ENCODE results near the gene SEC22C.

Gene SEC22C

DNA sequence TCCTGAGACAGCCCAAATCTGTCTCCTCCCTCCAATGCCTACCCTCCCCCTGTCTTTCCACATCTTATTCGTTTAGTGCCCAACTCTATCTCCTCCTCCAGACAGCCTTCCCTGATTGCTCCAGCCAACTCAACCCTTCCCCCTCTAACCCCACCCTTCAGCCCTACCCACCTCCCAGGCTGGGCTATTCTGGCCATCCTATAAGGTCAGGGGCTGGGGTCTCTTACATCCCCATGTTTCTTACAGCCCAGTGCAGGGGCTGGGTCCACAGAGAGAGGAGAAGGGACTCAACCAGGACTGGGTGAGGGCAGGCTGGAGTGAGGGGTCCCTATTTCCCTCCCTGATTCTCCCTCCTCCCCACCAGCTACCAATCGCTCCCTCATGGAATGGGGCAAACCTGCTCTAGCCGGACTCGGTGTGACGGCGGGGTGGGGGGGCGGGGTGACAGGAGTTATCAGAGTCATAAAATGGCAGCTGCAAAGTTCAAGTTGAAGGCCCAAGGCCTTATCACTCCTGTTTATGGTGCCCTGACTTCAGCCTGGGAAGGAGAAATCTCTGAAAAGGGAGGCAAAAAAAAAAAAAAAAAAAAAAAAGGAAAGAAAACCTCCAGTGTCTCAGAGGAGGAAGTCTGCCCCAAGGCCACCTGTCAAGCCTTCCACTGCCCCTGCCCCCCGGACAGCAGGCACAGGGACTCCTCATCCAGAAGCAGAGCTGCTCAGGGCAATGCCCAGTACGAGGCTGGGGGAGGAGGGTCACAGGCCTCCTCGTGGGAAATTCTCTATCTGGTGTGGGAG, 77.2 kb downstream of the SEC22C start:
- Histone ChIP-seq H3K9ac (ENCODE audit: low read length) (no peak overlapping the region), H3K27me3 (ENCODE audit: control insufficient read depth, insufficient read depth, low read length) (peaks cover 14% of the 10 kb centered on the region), H3K4me1 (ENCODE audit: control insufficient read depth, insufficient read depth, low read length) (no peaks in the 10 kb centered on the region), H3K27ac (ENCODE audit: low read depth, low read length) (no peak overlapping the region), H3K36me3 (ENCODE audit: control insufficient read depth, insufficient read depth, low read length) (no peaks in the 10 kb centered on the region), H3K4me3 (ENCODE audit: low read length) (no peak overlapping the region)

DNA sequence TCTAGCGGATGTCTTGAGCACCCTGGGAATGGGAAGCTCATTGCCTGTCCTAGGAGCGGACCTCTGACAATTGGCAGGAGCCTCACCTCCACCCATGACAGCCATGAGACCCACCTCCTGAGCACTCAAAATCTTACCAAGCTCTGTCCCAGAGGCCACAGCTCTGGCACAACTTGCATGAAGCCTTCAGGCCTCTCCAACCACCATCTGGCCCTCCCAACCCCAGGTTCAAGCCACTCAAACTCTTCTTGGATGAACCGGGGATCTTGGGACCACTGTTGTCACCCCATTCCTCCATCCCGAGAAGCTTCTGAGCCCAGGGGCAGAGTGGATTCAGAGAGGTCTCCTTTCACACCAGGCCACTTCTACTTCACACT, 77.8 kb downstream of the SEC22C start:
- no peaks in the 10 kb centered on the region for H3K36me3 ChIP-seq (ENCODE audit: control insufficient read depth, insufficient read depth, low read length)
- H3K27me3 ChIP-seq (ENCODE audit: control insufficient read depth, insufficient read depth, low read length), result peaks cover 16% of the 10 kb centered on the region
- H3K27ac ChIP-seq (ENCODE audit: low read depth, low read length), result no peak overlapping the region
- no peak overlapping the region for H3K4me3 ChIP-seq (ENCODE audit: low read length)
- H3K4me1 ChIP-seq (ENCODE audit: control insufficient read depth, insufficient read depth, low read length), result no peaks in the 10 kb centered on the region
- no peak overlapping the region for H3K9ac ChIP-seq (ENCODE audit: low read length)

DNA sequence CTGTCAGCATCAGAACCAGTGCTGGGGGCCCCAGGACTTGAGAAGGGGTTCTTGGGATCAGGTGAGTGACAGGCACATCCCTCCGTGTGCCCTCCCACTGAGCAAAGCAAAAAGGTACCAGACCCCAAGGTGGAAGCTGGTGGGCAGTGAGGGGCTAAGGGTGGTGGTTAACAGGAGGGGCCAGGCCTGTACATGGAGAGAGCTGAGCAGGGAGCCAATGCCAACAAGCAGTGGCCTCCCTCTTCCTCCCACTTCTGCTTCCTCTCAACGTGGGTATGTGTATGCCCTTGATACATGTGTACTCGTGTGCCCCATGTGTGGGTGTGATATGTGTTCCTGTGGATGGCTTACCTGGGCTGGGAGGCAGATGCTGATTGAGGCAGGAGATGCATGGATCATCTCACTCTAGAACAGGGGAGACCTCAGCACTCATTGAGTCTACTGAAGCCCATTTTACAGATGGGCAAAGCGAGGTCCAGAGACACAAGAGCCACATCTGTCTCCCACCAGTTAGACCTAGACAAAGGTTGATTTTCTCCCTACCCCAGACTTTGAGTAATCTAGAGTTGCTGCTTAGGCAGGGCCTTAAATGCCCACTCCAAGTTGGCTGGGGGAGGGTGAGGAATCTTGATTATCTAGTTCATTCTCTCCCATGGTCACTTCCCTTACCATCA, 78.4 kb downstream of the SEC22C start:
- H3K27ac ChIP-seq (ENCODE audit: low read depth, low read length), result no peak overlapping the region
- H3K9ac ChIP-seq (ENCODE audit: low read length), result peak overlapping the region; percentile 45
- peaks cover 16% of the 10 kb centered on the region for H3K27me3 ChIP-seq (ENCODE audit: control insufficient read depth, insufficient read depth, low read length)
- no peaks in the 10 kb centered on the region for H3K4me1 ChIP-seq (ENCODE audit: control insufficient read depth, insufficient read depth, low read length)
- no peaks in the 10 kb centered on the region for H3K36me3 ChIP-seq (ENCODE audit: control insufficient read depth, insufficient read depth, low read length)
- H3K4me3 ChIP-seq (ENCODE audit: low read length), result peak overlapping the region; percentile 65

DNA sequence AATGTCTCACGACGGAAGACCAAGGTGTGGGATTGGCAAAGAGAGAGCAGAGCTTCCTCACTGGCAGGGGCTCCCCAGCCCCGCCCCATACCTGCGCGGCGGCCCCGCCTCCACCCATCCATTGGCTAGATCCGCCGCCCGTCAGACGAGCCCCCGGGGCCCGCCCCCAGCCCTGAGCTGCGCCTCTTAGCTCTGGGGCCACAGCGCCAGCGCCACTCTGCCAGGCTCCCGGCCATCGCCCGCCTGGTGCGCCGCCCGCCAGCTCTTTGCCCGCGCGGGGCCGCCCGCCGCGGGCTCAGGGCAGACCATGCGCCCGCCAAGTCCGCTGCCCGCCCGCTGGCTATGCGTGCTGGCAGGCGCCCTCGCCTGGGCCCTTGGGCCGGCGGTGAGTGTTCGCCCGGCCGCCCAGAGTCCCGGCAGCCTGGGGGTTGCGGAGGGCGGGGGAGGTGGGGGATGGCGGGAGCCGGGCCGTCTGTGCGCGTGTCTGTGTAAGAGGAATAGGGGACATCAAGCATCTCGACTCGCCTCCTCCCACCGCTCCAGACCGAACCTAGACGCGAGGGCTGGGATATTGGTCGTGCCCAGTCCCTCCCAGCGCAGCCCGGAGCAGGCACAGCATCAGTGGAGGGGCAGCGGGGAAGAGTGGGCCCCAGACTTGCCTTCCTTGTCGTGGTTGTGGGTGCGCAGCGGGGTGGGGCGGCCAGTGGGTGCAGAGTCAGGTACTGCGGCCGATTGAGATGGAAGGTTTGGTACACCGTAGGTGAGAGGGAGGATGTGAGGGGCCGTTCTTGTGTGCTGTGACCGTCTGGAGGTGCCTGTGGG, 79.1 kb downstream of the SEC22C start, which contains the start of gene VIPR1:
Gene VIPR1, plus strand, starts transcription at position 215 of the 822 bp plus-strand sequence. Its CDS starts 93 bp downstream, at position 308.
- Histone ChIP-seq H3K4me1 (ENCODE audit: control insufficient read depth, insufficient read depth, low read length) (no peaks in the 10 kb centered on the region), H3K9ac (ENCODE audit: low read length) (peak within 1 kb of the TSS; percentile 45), H3K27me3 (ENCODE audit: control insufficient read depth, insufficient read depth, low read length) (peaks cover 19% of the 10 kb centered on the region), H3K4me3 (ENCODE audit: low read length) (peak within 1 kb of the TSS; percentile 65), H3K27ac (ENCODE audit: low read depth, low read length) (no peak within 1 kb of the TSS), H3K36me3 (ENCODE audit: control insufficient read depth, insufficient read depth, low read length) (no peaks in the 10 kb centered on the region)

DNA sequence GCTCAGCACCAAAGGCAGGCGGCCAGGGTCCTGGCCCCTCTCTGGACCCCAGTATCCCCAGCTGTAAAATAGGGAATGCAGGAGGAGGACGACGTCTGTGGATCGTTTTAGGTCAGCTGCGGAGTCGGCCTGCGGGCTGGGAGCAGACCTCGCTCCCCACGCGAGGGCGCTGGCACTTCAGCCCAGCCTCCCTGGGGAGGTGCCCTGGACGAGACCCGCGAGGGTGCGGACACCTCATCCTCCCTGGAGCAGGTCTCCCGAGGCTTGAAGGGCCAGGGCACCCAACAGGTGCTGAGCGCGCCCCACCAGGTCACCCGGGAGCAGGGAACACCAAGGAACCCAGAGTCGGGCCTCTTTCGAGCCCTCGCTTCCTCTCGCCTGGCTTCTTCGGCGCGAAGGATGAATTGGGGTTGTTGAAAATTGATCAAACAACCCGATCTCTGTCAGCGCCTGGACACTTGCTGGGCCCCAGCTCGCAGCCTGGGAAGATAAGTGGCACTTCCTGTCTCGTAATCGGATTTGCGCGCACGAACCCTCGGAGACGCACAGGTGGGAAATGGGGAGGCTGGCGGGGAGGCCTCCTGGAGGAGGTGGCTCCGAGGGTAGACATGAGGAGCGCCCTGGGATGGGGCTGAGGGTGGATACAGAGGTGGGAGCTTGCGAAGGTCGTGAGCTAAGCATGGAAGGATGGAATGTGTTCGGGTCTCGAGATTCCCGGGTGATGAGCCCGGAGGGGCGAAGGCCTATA, 79.9 kb downstream of the SEC22C start:
- Histone ChIP-seq H3K4me1 (ENCODE audit: control insufficient read depth, insufficient read depth, low read length) (no peaks in the 10 kb centered on the region), H3K4me3 (ENCODE audit: low read length) (peak overlapping the region; percentile 65), H3K27ac (ENCODE audit: low read depth, low read length) (no peak overlapping the region), H3K9ac (ENCODE audit: low read length) (no peak overlapping the region), H3K36me3 (ENCODE audit: control insufficient read depth, insufficient read depth, low read length) (no peaks in the 10 kb centered on the region), H3K27me3 (ENCODE audit: control insufficient read depth, insufficient read depth, low read length) (peaks cover 19% of the 10 kb centered on the region)

DNA sequence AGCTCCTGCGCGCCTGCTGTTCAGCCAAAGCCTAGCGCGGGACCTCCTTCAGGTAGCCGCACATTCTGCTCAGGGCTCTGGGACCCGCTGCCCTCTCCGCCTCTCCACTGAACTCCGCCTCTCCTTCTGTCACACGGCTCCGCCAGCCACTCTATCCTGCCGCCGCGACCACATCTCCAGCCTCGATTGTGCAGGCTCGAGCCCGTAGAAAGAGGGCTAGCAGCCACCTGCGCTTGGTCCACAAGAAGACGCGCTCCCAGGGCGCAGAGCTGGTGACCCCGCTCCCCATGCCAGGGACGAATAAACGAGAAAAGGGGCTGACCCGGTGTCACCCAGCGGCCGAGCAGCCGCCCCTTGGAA, 80.5 kb downstream of the SEC22C start:
- Histone ChIP-seq H3K36me3 (ENCODE audit: control insufficient read depth, insufficient read depth, low read length) (no peaks in the 10 kb centered on the region), H3K27ac (ENCODE audit: low read depth, low read length) (no peak overlapping the region), H3K9ac (ENCODE audit: low read length) (no peak overlapping the region), H3K27me3 (ENCODE audit: control insufficient read depth, insufficient read depth, low read length) (peaks cover 19% of the 10 kb centered on the region), H3K4me1 (ENCODE audit: control insufficient read depth, insufficient read depth, low read length) (no peaks in the 10 kb centered on the region), H3K4me3 (ENCODE audit: low read length) (peak overlapping the region; percentile 65)

DNA sequence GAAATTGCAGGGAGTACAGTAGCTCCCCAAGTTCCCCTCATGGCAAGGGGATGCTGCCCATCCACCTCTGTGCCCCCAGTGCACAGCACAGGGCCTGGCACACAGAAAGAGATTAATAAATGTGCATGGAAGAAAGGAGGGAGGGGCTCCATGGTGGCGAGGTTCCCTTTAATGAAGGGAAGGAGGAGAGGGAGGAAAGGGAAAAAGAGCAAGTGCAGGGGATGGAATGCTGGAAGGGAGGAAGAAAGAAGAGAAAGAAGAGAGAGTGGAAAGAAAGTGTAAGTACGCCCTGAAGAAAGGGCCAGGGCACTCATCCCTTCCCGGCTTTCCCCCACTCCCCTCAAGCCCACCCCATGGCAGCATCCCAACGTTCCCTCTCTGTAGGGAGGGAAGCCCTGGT, 80.9 kb downstream of the SEC22C start:
- Histone ChIP-seq H3K27me3 (ENCODE audit: control insufficient read depth, insufficient read depth, low read length) (peaks cover 19% of the 10 kb centered on the region), H3K4me3 (ENCODE audit: low read length) (peak overlapping the region; percentile 65), H3K36me3 (ENCODE audit: control insufficient read depth, insufficient read depth, low read length) (no peaks in the 10 kb centered on the region), H3K4me1 (ENCODE audit: control insufficient read depth, insufficient read depth, low read length) (no peaks in the 10 kb centered on the region), H3K27ac (ENCODE audit: low read depth, low read length) (no peak overlapping the region), H3K9ac (ENCODE audit: low read length) (no peak overlapping the region)

DNA sequence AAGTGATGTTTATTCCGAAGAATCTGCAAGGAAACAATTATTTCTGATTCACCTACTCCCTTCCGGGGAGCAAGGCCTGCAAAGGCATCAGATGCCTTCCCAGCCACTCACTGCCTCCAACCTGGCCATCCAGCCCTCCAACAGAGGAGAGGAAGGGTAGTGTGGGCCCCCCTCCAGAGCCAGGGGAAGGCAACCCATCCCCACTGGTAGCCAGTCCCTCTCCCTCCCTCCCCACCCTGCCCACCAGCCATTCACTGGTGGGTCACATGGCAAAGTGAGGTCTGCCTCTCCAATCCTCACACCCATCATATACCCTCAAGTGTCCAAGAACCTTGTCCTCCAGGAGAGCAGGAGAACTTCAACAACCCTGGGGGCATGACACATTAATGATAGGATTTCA, 81.7 kb downstream of the SEC22C start:
- no peak overlapping the region for H3K4me3 ChIP-seq (ENCODE audit: low read length)
- H3K4me1 ChIP-seq (ENCODE audit: control insufficient read depth, insufficient read depth, low read length), result no peaks in the 10 kb centered on the region
- H3K36me3 ChIP-seq (ENCODE audit: control insufficient read depth, insufficient read depth, low read length), result no peaks in the 10 kb centered on the region
- H3K9ac ChIP-seq (ENCODE audit: low read length), result no peak overlapping the region
- H3K27me3 ChIP-seq (ENCODE audit: control insufficient read depth, insufficient read depth, low read length), result peaks cover 19% of the 10 kb centered on the region
- H3K27ac ChIP-seq (ENCODE audit: low read depth, low read length), result no peak overlapping the region

DNA sequence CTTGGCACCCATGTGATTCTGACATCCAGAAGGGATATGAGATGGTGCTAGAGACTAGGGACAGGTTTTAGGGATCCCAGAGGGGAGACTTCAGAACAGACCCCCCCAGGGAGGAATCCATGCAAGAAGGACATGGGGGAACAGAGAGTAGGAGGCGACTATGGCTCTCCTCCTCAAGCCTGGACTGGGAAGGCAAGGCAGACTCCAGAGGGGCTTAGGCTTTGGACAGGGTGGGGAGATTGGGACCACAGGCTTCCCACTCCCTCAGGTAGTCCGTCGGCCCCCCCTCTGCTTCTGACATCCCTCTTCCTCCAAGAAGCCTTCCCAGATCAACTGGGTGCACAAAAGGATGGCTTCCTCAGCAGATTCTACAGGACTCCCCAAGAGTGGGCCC, 82.3 kb downstream of the SEC22C start:
- Histone ChIP-seq H3K36me3 (ENCODE audit: control insufficient read depth, insufficient read depth, low read length) (no peaks in the 10 kb centered on the region), H3K9ac (ENCODE audit: low read length) (no peak overlapping the region), H3K27ac (ENCODE audit: low read depth, low read length) (no peak overlapping the region), H3K4me1 (ENCODE audit: control insufficient read depth, insufficient read depth, low read length) (no peaks in the 10 kb centered on the region), H3K4me3 (ENCODE audit: low read length) (no peak overlapping the region), H3K27me3 (ENCODE audit: control insufficient read depth, insufficient read depth, low read length) (peaks cover 19% of the 10 kb centered on the region)

DNA sequence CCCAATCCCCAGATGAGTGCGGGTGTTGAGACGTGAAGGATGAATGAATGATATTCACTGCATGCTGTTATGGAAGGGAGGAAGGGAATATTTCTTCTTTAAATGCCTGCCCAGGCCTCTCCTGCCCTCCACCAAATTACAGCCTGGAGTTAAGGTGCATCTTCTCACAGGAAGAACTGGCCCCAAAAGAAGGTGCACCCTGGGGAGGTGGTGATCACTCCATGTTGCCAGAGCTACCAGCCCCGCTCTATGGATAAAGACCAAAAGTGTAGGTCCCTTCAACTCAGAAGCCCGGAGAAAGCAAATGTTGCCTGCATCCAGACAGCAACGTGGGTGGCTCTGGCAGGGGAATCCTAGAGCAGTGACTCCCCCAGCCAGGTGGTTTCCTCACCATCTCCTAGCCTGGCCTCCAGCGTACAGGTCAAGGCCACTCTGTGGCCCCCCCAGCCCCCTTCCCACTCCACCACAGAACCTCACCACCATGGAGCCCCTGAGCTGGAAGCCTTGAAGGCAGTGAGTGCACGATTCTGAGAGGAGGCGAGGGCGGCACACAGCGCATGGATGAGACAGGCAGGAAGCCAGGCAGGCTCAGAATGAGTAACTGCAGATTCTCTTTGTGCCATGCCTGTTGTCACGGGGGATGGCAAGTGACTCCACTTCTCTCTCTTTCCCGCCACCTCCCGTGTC, 82.8 kb downstream of the SEC22C start:
- H3K9ac ChIP-seq (ENCODE audit: low read length), result no peak overlapping the region
- H3K27me3 ChIP-seq (ENCODE audit: control insufficient read depth, insufficient read depth, low read length), result peaks cover 19% of the 10 kb centered on the region
- H3K27ac ChIP-seq (ENCODE audit: low read depth, low read length), result no peak overlapping the region

DNA sequence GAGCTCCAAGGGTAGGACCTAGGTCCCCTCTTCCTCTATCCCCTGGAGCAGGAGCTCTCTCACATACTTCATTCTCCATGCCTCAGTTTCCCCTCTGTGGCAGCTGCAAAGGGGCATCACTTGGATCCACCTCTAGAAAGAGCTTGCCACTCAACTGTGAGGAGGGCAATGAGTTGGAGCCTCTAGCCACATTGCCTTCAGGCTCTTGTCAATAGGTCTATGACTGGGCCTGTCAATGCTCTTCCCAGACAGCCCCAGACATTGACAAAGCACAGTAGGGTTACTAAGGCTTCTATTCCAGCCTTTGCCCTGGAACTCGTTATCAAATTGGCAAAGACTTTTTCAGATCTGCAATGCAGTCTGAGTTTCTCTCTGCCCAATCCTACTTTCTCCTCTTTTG, 83.7 kb downstream of the SEC22C start:
- Histone ChIP-seq H3K9ac (ENCODE audit: low read length) (no peak overlapping the region), H3K27ac (ENCODE audit: low read depth, low read length) (no peak overlapping the region), H3K27me3 (ENCODE audit: control insufficient read depth, insufficient read depth, low read length) (peaks cover 20% of the 10 kb centered on the region), H3K36me3 (ENCODE audit: control insufficient read depth, insufficient read depth, low read length) (no peaks in the 10 kb centered on the region), H3K4me1 (ENCODE audit: control insufficient read depth, insufficient read depth, low read length) (no peaks in the 10 kb centered on the region), H3K4me3 (ENCODE audit: low read length) (no peak overlapping the region)

More for the DNA sequence above, 82.8 kb downstream of the SEC22C start:
- Histone ChIP-seq H3K36me3 (ENCODE audit: control insufficient read depth, insufficient read depth, low read length) (no peaks in the 10 kb centered on the region), H3K4me1 (ENCODE audit: control insufficient read depth, insufficient read depth, low read length) (no peaks in the 10 kb centered on the region), H3K4me3 (ENCODE audit: low read length) (no peak overlapping the region)

Measured in rectal smooth muscle tissue (tissue), 1 donor.